K562 (cell line): ENCODE results near the gene TXNDC9. TPM values are rescaled to one million over a fixed set of nuclear protein-coding genes. Genes with fewer than 3 reads are reported as not detected.

Experiments
- ARHGAP35 ChIP-seq: fragments of 450-650 bp; IDR thresholded peaks from 2 replicates; pipeline ENCODE4 v1.6.1; 2018; ENCODE audit not compliant: partially characterized antibody
- E2F8 ChIP-seq: fragments of 450-650 bp; IDR thresholded peaks from 2 replicates; pipeline ENCODE4 v1.7.1; 2018; ENCODE audit warnings: mild to moderate bottlenecking, low read depth; ENCODE audit not compliant: partially characterized antibody
- FOXO4 ChIP-seq: fragments of 450-650 bp; formaldehyde crosslinking; IDR thresholded peaks from 2 replicates; pipeline ENCODE4 v1.4.0; 2020; ENCODE audit warnings: mild to moderate bottlenecking, moderate library complexity
- HES1 ChIP-seq: fragments of 450-650 bp; IDR thresholded peaks from 2 replicates; pipeline ENCODE4 v1.6.1; 2016; ENCODE audit warnings: low read depth, mild to moderate bottlenecking, moderate library complexity
- NCOR1 ChIP-seq: fragments of 450-650 bp; IDR thresholded peaks from 2 replicates; pipeline ENCODE4 v1.6.1; 2016; ENCODE audit warnings: mild to moderate bottlenecking, moderate library complexity
- RNF2 ChIP-seq: sonication (generic); IDR thresholded peaks from 2 replicates; pipeline ENCODE4 v1.6.1; 2016
- TSC22D4 ChIP-seq: fragments of 450-650 bp; IDR thresholded peaks from 2 replicates; pipeline ENCODE4 v1.6.1; 2016; ENCODE audit warnings: missing genetic modification characterization, missing biosample characterization, control low read depth
- TSHZ1 ChIP-seq: fragments of 250-450 bp; sonication (Bioruptor Pico); IDR thresholded peaks from 2 replicates; pipeline ENCODE4 v1.4.0; 2020; ENCODE audit warnings: mild to moderate bottlenecking, moderate library complexity
- ZNF395 ChIP-seq: fragments of 200-800 bp; sonication (Bioruptor generic); IDR thresholded peaks from 2 replicates; pipeline ENCODE4 v1.6.1; 2017; ENCODE audit warnings: missing genetic modification characterization, missing compliant biosample characterization
- ZNF561 ChIP-seq: fragments of 450-650 bp; formaldehyde crosslinking; conservative IDR thresholded peaks from 2 replicates; pipeline ENCODE4 v1.4.0; 2020; ENCODE audit warnings: mild to moderate bottlenecking, moderate library complexity
- polyA plus RNA-seq, 8 experiments: library from polyadenylated mRNA; depleted of rRNA in 4 of 8; stranded (reverse) in 5 of 8; unstranded in 3 of 8; fragments of >200 nt; fragmentation: Nextera tagmentation in 2 of 8; fragmentation: Illumina TruSeq in 1 of 8; extraction: Ambion mirVana in 2 of 8; extraction: Trizol in 1 of 8; gene quantifications; 2 replicates each; pipeline versions ENCODE4 v1.2.1 to v1.2.3, GENCODE V29; 2011 to 2014; ENCODE audit warnings: inconsistent platforms in 1 of 8, missing spikeins in 1 of 8
- total RNA-seq, 7 experiments: library from RNA; depleted of rRNA in 6 of 7; stranded (reverse); fragments of >200 nt in 6 of 7; fragmentation: Illumina TruSeq in 2 of 7; extraction: Trizol in 2 of 7; gene quantifications; 2 replicates each; pipeline versions ENCODE4 v1.2.1 to v1.2.3, GENCODE V29; 2011 to 2021; ENCODE audit warnings: low replicate concordance in 1 of 7
- TF ChIP-seq, protein P1 (sequence below): fragments of 450-650 bp; formaldehyde crosslinking; IDR thresholded peaks from 2 replicates; pipeline ENCODE4 v1.4.0; 2020; ENCODE audit warnings: mild to moderate bottlenecking, moderate library complexity
- TF ChIP-seq, protein P2 (sequence below): fragments of 250-450 bp; sonication (Bioruptor Pico); IDR thresholded peaks from 2 replicates; pipeline ENCODE4 v1.6.1; 2021; ENCODE audit warnings: mild to moderate bottlenecking

Gene TXNDC9
- total and polyA plus RNA-seq, 9 of the 15 experiments (the other 6 are each of a cell fraction or from before 2014, with no cell fraction given): 37.5 to 211 (median 65.5) TPM

GRCh38 chr2:99337113-99338028 lies 1.2 kb upstream of the TXNDC9 start, which contains the start of gene EIF5B (continued):
- TF ChIP-seq TSHZ1 (CRISPR knock-in tag) (no peak), FOXO4 (CRISPR knock-in tag) (no peak), RNF2 (no peak), ARHGAP35 (no peak), NCOR1 (0 out of 2 replicates have a peak, but pooled peaks have one; percentile 19), HES1 (no peak), ZNF395 (CRISPR knock-in tag) (no peak), ZNF561 (CRISPR knock-in tag) (no peak), E2F8 (peak; percentile 40), TSC22D4 (no peak)
- TF ChIP-seq, protein P1, sequence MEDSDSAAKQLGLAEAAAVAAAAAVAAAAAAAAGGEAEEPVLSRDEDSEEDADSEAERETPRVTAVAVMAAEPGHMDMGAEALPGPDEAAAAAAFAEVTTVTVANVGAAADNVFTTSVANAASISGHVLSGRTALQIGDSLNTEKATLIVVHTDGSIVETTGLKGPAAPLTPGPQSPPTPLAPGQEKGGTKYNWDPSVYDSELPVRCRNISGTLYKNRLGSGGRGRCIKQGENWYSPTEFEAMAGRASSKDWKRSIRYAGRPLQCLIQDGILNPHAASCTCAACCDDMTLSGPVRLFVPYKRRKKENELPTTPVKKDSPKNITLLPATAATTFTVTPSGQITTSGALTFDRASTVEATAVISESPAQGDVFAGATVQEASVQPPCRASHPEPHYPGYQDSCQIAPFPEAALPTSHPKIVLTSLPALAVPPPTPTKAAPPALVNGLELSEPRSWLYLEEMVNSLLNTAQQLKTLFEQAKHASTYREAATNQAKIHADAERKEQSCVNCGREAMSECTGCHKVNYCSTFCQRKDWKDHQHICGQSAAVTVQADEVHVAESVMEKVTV (CRISPR knock-in tag): no peak
- TF ChIP-seq, protein P2, sequence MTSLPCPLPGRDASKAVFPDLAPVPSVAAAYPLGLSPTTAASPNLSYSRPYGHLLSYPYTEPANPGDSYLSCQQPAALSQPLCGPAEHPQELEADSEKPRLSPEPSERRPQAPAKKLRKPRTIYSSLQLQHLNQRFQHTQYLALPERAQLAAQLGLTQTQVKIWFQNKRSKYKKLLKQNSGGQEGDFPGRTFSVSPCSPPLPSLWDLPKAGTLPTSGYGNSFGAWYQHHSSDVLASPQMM (CRISPR knock-in tag): no peak
